Fibroblast of skin of back (primary cell): ENCODE data around the gene NOM1.

Experiments used
- DNase-seq: peaks from one replicate; pipeline ENCODE4 v3.0.0-alpha.2; 2013

The NOM1 gene

GRCh38 chr7:157004521-157005455 lies 55.3 kb downstream of the NOM1 start:
- no peak for DNase-seq

GRCh38 chr7:157005456-157006204 lies 56.1 kb downstream of the NOM1 start:
- DNase-seq, result no peak

GRCh38 chr7:157006205-157006747 lies 56.8 kb downstream of the NOM1 start:
- DNase-seq, result no peak

GRCh38 chr7:157006829-157007469 lies 57.4 kb downstream of the NOM1 start:
- DNase-seq, result no peak

GRCh38 chr7:157007470-157008066 lies 58.1 kb downstream of the NOM1 start:
- no peak for DNase-seq

GRCh38 chr7:157008206-157009169 lies 59.0 kb downstream of the NOM1 start:
- no peak for DNase-seq

GRCh38 chr7:157009170-157009777 lies 59.8 kb downstream of the NOM1 start:
- DNase-seq, result no peak

GRCh38 chr7:157009778-157010587 lies 60.5 kb downstream of the NOM1 start:
- DNase-seq, result no peak

- no peak for DNase-seq
Observed at GRCh38 chr7:157010588-157011332, 61.2 kb downstream of the NOM1 start, which contains the start of gene MNX1. Gene MNX1, minus strand, starts transcription at chr7:157010663. Its CDS starts 313 bp downstream, at chr7:157010350.

GRCh38 chr7:157011333-157012112 lies 62.0 kb downstream of the NOM1 start:
- DNase-seq, result no peak

GRCh38 chr7:157012113-157012547 lies 62.6 kb downstream of the NOM1 start:
- DNase-seq, result no peak

- no peak for DNase-seq
Observed at GRCh38 chr7:157013101-157013500, 63.6 kb downstream of the NOM1 start.

- DNase-seq, result no peak
Observed at GRCh38 chr7:157013602-157014549, 64.4 kb downstream of the NOM1 start.

GRCh38 chr7:157014635-157015555 lies 65.4 kb downstream of the NOM1 start:
- DNase-seq, result no peak

- no peak for DNase-seq
Observed at GRCh38 chr7:157016024-157016351, 66.5 kb downstream of the NOM1 start.
